Large intestine (tissue), 3 donors: ENCODE results near the gene RBMS1. TPM values are rescaled to one million over a fixed set of nuclear protein-coding genes. Genes with fewer than 3 reads are reported as not detected.
A peak's percentile ranks its signal among the peaks of the same experiment; 100 is the strongest.

Experiments used
- DNase-seq, 2 donors: peaks; one replicate each; pipeline versions ENCODE4 v3.0.0 to v3.0.0-alpha.2; 2013
- H3K27ac ChIP-seq: one replicate; pipeline ENCODE4 v1.5.1; 2013; ENCODE audit warnings: low read length
- H3K27me3 ChIP-seq: 2 replicates; pipeline ENCODE4 v1.6.1; 2013; ENCODE audit warnings: low read length; ENCODE audit not compliant: control insufficient read depth, insufficient read depth
- H3K36me3 ChIP-seq: 2 replicates; pipeline ENCODE4 v1.6.1; 2013; ENCODE audit warnings: low read length; ENCODE audit not compliant: control insufficient read depth, insufficient read depth
- H3K4me1 ChIP-seq: one replicate; pipeline ENCODE4 v1.6.1; 2013; ENCODE audit warnings: low read length; ENCODE audit not compliant: control insufficient read depth, insufficient read depth
- H3K4me3 ChIP-seq: one replicate; pipeline ENCODE4 v1.5.1; 2013; ENCODE audit warnings: low read length
- H3K9me3 ChIP-seq: one replicate; pipeline ENCODE4 v1.6.1; 2013; ENCODE audit warnings: mild to moderate bottlenecking, low read depth, low read length, moderate library complexity; ENCODE audit not compliant: control insufficient read depth
- WGBS: methylation state at CpG from one replicate; pipeline ENCODE4 v1.1.5; 2013; ENCODE audit warnings: low lambda C conversion rate; ENCODE audit not compliant: insufficient coverage; 5-methylcytosine and 5-hydroxymethylcytosine counted together
- polyA plus RNA-seq: library from polyadenylated mRNA; unstranded; fragments of 120-200 nt; gene quantifications from one replicate; pipeline ENCODE4 v1.2.1, GENCODE V29; 2013

The RBMS1 gene
- polyA plus RNA-seq, 1 donor = 46.6 TPM

DNA sequence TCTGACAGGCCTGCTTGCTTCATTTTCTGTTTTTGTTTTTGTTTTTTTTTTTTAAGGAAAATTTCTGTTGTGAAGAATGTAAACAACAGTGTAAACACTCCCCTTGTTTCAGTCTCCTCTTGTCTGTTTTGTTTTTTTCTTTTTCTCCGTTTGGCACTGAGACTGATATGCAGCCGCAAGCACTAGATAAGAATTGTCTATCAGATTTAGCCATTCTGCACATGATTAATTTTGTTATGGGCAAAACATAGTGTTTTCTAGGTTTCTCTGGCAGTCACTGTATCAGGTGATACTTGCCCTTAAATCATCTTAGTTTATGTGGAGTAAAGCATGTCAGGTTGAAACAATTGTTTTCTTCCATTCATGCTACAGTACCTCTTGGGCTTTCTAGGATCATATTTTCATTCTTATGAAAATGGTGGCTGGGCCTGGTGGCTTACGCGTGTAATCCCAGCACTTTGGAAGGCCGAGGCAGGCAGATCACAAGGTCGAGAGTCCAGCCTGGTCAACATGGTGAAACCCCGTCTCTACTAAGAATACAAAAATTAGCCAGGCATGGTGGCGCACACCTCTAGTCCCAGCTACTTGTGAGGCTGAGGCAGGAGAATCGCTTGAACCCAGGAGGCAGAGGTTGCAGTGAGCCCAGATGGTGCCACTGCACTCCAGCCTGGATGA is 12.9 kb upstream of the RBMS1 start:
- Histone ChIP-seq H3K4me3 (no peak overlapping the region), H3K27me3 (no peaks in the 10 kb centered on the region), H3K27ac (no peak overlapping the region), H3K9me3 (no peaks in the 10 kb centered on the region), H3K36me3 (no peaks in the 10 kb centered on the region), H3K4me1 (no peaks in the 10 kb centered on the region)
- DNase-seq = no peak
- no CpG with 5 or more reads among the region's 9 CpGs for WGBS

DNA sequence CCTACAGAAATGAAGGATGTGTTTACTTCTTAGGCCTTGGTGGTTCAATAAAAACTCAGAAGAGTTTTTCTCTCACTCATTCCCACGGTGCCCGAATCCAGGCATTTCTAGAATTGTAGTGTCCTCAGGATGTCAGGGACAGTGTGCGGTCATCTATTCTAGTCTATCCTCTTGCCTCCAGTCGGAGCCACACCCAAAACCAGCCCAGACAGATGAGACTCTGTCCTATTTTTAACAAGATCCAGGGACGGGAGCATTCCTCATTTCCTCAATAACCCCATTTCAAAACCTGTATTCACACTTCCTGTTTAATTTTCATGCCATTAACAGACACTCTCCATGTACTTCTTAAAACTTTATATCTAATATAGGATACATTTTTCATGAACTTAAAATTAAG is 11.6 kb upstream of the RBMS1 start:
- WGBS = no CpG with 5 or more reads among the region's 5 CpGs
- H3K27ac ChIP-seq = no peak overlapping the region
- no peaks in the 10 kb centered on the region for H3K27me3 ChIP-seq
- DNase-seq = no peak
- H3K4me1 ChIP-seq = no peaks in the 10 kb centered on the region
- no peaks in the 10 kb centered on the region for H3K36me3 ChIP-seq
- H3K9me3 ChIP-seq = no peaks in the 10 kb centered on the region
- no peak overlapping the region for H3K4me3 ChIP-seq

DNA sequence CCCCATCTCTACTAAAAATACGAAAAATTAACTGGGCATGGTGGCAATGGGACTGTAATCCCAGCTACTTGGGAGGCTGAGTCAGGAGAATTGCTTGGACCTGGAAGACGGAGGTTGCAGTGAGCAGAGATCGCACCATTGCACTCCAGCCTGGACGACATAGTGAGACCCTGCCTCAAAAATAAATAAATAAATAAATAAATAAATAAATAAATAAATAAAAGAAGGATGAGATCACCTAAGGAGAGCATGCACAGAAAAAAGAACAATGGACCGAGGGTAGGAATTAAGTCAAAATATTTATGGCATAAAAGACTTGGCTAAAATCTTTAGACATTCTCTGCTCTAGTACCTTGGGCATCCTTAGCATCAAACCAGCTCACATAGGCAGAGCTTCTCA is 8.9 kb upstream of the RBMS1 start:
- no peak for DNase-seq
- Histone ChIP-seq H3K9me3 (no peaks in the 10 kb centered on the region), H3K36me3 (no peaks in the 10 kb centered on the region), H3K27ac (no peak overlapping the region), H3K27me3 (no peaks in the 10 kb centered on the region), H3K4me1 (no peaks in the 10 kb centered on the region), H3K4me3 (no peak overlapping the region)
- WGBS = 86% methylated on average over 1 of the region's 5 CpGs

DNA sequence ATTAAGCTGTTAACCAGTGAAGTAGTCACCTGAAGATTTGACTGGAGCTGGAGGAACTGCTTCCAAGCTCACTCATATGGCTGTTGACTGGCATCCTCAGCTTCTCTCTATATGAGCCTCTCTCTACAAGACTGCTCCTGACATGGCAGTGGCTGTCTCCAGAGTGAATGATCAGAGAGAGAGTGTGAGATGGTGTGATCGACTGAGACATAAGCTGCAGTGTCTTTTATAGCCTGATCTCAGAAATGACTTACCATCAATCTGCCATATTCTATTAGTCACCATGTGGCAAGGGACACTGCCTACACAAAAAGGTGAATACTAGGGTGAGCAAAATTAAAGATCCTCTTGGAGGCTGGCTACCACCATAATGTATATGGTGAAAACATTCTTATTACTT is 7.8 kb upstream of the RBMS1 start:
- no peaks in the 10 kb centered on the region for H3K4me1 ChIP-seq
- no peaks in the 10 kb centered on the region for H3K27me3 ChIP-seq
- no peak overlapping the region for H3K4me3 ChIP-seq
- DNase-seq = no peak
- no CpG with 5 or more reads among the region's 1 CpG for WGBS
- no peak overlapping the region for H3K27ac ChIP-seq
- no peaks in the 10 kb centered on the region for H3K9me3 ChIP-seq
- H3K36me3 ChIP-seq = no peaks in the 10 kb centered on the region

DNA sequence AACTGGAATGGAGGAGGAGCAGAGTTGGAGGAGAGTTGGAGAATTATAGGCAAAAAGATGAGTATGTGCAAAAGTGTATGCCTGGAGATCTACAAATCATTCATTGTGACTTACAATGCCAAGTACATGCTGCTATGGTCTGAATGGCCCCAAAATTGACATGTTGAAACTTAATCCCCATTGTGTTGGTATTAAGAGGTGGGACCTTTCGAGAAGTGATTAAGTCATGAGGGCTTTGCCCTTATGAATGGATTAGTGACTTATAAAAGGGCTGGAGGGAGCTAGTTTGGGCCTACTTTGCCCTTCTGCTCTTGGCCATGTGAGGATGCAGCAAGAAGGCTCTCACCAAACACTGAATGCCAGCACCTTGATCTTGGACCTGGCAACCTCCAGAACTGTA is 6.3 kb upstream of the RBMS1 start:
- Histone ChIP-seq H3K9me3 (no peaks in the 10 kb centered on the region), H3K27me3 (peaks cover 8% of the 10 kb centered on the region), H3K27ac (no peak overlapping the region), H3K4me3 (no peak overlapping the region), H3K36me3 (no peaks in the 10 kb centered on the region), H3K4me1 (no peaks in the 10 kb centered on the region)
- no peak for DNase-seq
- WGBS = no CpG with 5 or more reads among the region's 1 CpG

DNA sequence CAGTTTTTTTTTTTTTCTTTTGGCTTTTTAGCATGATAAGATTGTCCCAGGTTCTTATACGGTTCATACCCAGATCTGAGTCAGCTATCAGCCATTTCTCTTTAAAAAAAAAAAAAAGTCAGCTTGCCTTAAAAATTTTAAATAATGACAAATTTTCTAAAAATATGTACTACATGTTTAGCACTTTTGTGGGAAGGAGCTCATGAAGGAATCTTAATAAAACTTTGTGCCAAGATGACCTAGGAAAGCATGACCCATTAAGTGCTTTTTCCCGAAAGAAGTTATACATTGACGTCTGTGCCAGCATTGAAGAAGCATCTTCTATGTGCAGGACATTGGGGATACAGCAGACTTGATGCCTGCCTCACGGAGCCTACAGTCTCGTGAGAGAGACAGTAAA is 4.5 kb upstream of the RBMS1 start:
- Histone ChIP-seq H3K36me3 (no peaks in the 10 kb centered on the region), H3K27ac (no peak overlapping the region), H3K4me3 (no peak overlapping the region), H3K4me1 (no peaks in the 10 kb centered on the region), H3K27me3 (peaks cover 16% of the 10 kb centered on the region), H3K9me3 (no peaks in the 10 kb centered on the region)
- DNase-seq = no peak
- WGBS = 88% methylated on average over 3 of the region's 5 CpGs

DNA sequence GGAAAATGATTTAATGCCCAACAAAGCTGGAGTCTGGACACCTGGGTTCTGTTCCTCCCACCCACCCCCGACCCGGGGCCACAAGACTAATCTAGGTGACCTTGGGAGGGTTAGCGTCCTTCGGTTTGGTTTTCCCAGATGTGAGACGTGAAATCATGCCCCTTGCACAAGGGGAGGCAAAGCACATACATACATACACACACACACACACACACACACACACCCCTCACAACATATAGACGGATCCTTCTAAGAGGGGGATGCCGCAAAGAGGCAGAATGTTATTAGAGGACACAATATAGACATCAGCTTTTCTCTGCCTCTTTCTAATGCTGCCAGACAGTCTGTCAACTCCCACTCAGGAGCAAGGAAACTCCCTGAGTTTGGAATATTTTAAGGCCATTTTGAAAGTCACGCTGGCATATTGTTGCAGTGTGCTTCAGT is 616 bp upstream of the RBMS1 start:
- H3K4me3 ChIP-seq = peak overlapping the region; percentile 77
- no CpG with 5 or more reads among the region's 8 CpGs for WGBS

DNA sequence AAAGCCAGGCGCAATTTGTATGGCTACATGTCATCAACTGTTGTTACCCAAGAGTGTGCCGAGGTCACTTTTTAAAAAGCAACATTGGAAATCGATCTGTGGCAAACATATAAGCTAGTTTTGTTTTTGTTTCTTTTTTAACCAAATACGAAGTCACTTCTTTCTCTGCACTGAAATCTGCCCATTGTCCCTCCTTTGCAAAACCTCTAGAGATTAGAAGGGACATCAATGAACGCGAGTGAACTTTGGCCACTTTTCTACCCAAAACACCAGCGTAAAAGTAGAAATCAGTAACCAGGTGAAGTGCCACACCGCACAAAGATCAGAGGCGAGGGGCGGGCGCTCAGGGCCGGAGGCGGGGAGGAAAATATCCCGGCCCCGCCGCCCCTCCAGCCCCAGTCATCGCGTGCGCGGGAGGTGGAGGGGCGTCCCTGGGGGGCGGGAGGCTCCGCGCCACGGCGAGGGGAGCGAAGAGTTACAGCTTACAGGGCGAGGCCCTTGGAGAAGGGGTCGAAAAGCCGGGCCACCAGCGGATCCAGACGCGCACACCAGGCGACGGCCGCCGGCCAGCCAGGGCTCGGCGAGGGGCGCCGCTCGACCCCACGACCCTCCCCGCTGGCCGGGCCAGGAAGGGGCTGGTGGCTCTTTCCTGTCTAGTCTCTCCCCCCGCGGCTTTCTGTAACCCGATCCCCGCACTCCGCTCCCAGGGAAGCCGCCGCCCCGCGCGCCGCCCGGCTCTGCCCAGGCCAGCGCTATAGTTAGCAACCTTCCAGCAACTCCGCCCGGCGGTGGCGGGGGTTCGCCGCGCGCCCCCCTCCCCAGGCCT is 993 bp downstream of the RBMS1 start:
- H3K27me3 ChIP-seq = peaks cover 16% of the 10 kb centered on the region

More for the DNA sequence above, 616 bp upstream of the RBMS1 start:
- no peaks in the 10 kb centered on the region for H3K36me3 ChIP-seq
- H3K9me3 ChIP-seq = no peaks in the 10 kb centered on the region
- H3K27me3 ChIP-seq = peaks cover 16% of the 10 kb centered on the region
- H3K27ac ChIP-seq = peak overlapping the region; percentile 3
- DNase-seq = peak; percentile 10 to 36
- peaks cover 4% of the 10 kb centered on the region for H3K4me1 ChIP-seq

DNA sequence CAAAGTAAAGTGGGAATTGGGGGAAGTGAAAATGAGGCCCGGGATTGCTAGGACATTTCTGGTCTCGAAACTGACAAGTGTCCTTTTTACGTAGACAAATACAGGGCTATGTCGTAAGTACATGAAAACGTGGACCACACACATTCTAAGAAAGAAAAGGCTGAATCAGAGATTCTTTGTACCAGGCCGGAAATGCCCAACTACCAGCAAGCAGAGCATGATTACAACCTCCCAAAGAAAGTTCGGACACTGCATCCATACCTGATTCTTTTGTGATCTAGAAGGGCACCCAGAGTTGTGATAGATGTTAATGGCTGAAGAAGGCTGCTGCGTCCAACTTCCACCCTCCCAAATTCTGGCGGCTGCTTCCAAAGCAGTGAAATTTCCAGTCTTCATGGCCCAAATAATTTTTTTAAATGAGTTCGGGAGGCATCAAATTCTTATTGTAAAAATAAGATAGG is 1.7 kb downstream of the RBMS1 start:
- H3K36me3 ChIP-seq = no peaks in the 10 kb centered on the region
- 0% methylated on average over 1 of the region's 10 CpGs for WGBS
- no peaks in the 10 kb centered on the region for H3K9me3 ChIP-seq
- H3K27me3 ChIP-seq = peaks cover 16% of the 10 kb centered on the region
- peak overlapping the region; percentile 72 for H3K27ac ChIP-seq
- peak overlapping the region; percentile 77 for H3K4me3 ChIP-seq
- H3K4me1 ChIP-seq = peaks cover 4% of the 10 kb centered on the region
- peak; percentile 24 to 30 for DNase-seq

More for the DNA sequence above, 993 bp downstream of the RBMS1 start:
- Histone ChIP-seq H3K27ac (peak overlapping the region; percentile 72), H3K9me3 (no peaks in the 10 kb centered on the region), H3K4me1 (peaks cover 4% of the 10 kb centered on the region), H3K4me3 (peak overlapping the region; percentile 77), H3K36me3 (no peaks in the 10 kb centered on the region)
- 0% methylated on average over 2 of the region's 66 CpGs for WGBS
- peak; percentile 60 to 86 for DNase-seq

DNA sequence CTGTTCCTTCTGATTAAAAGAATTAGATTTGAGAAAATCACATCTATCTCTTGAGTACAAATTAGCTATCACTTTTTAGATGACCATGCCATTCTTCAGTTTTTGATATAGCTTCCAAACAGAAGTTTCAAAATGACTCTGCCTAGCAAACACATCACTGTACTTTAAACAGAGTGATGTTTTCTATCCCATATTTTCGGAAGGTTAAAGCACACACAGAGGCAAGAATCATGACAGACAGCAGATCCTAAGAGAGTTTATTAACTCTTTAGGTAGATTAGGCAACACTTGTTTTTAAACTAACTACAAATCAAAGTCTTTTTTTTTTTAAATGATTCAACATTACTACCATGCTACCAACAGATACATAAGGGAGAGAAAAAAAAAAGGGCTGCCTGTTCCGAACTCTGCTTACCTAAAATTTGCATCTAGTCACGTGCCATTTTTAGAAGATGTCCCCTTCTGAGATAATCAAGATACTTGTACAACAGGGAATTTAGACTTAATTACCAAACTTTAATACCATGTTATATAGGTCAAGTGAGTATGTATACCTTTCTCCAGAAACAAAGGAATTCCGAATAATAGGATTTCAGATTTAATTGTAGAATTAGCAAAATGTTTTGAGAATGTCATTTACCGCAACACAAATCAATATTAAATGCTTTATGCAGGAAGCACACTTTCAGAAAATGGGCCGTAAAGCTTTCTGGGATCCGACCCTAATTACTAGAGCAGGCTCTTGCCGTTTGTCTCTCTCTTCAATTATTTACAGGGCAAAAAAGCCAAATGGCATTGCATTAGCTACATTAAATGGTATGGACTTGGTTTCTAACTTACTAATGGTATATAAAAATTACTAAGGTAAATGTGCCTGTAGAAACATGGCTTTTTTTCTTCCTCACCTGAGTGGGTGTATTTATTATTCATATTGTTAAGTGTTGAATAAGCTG is 2.6 kb downstream of the RBMS1 start:
- no CpG with 5 or more reads among the region's 8 CpGs for WGBS
- peaks cover 4% of the 10 kb centered on the region for H3K4me1 ChIP-seq
- no peaks in the 10 kb centered on the region for H3K9me3 ChIP-seq
- no peak overlapping the region for H3K27ac ChIP-seq
- peaks cover 16% of the 10 kb centered on the region for H3K27me3 ChIP-seq
- no peaks in the 10 kb centered on the region for H3K36me3 ChIP-seq
- DNase-seq = no peak
- peak overlapping the region; percentile 77 for H3K4me3 ChIP-seq
